H9 (cell line): ENCODE results near the gene TMEM140. TPM values are rescaled to one million over a fixed set of nuclear protein-coding genes. Genes with fewer than 3 reads are reported as not detected.

ENCODE experiments used
- DNase-seq: peaks from one replicate; pipeline ENCODE4 v3.0.0-alpha.2; 2017
- H2AFZ ChIP-seq: one replicate; pipeline ENCODE4 v1.6.1; 2013; ENCODE audit warnings: mild to moderate bottlenecking, low read length, control low read depth, moderate library complexity
- H2AK5ac ChIP-seq: 2 replicates; pipeline ENCODE4 v1.6.1; 2013; ENCODE audit warnings: low read length, control low read depth, mixed read lengths; ENCODE audit not compliant: insufficient read length
- H2BK120ac ChIP-seq: one replicate; pipeline ENCODE4 v1.6.1; 2013; ENCODE audit warnings: low read depth, mild to moderate bottlenecking, low read length, control low read depth, inconsistent platforms; ENCODE audit not compliant: poor library complexity, severe bottlenecking
- H2BK12ac ChIP-seq: 2 replicates; pipeline ENCODE4 v1.6.1; 2013; ENCODE audit warnings: low read length, control low read depth, mixed read lengths, low read depth; ENCODE audit not compliant: insufficient read length
- H2BK15ac ChIP-seq: 2 replicates; pipeline ENCODE4 v1.6.1; 2013; ENCODE audit warnings: low read depth, low read length, control low read depth
- H2BK20ac ChIP-seq: one replicate; pipeline ENCODE4 v1.6.1; 2013; ENCODE audit warnings: low read depth, mild to moderate bottlenecking, low read length, control low read depth, inconsistent platforms; ENCODE audit not compliant: poor library complexity, severe bottlenecking
- H2BK5ac ChIP-seq: 2 replicates; pipeline ENCODE4 v1.6.1; 2013; ENCODE audit warnings: low read length, control low read depth, mixed read lengths; ENCODE audit not compliant: insufficient read length
- H3K14ac ChIP-seq: 2 replicates; pipeline ENCODE4 v1.6.1; 2013; ENCODE audit warnings: low read length, control low read depth; ENCODE audit not compliant: insufficient read depth
- H3K18ac ChIP-seq: 2 replicates; pipeline ENCODE4 v1.6.1; 2013; ENCODE audit warnings: low read depth, mild to moderate bottlenecking, mixed read lengths, low read length, control low read depth; ENCODE audit not compliant: insufficient read length
- H3K23ac ChIP-seq: 2 replicates; pipeline ENCODE4 v1.6.1; 2013; ENCODE audit warnings: low read length, control low read depth, mixed read lengths, low read depth; ENCODE audit not compliant: insufficient read length
- H3K23me2 ChIP-seq: 2 replicates; pipeline ENCODE4 v1.6.1; 2013; ENCODE audit warnings: low read depth, mild to moderate bottlenecking, mixed read lengths, low read length, control low read depth; ENCODE audit not compliant: insufficient read length, poor library complexity, severe bottlenecking
- H3K27ac ChIP-seq: 2 replicates; pipeline ENCODE4 v1.5.1; 2013; ENCODE audit warnings: low read length, control low read depth, mixed read lengths, low read depth; ENCODE audit not compliant: insufficient read length
- H3K27me3 ChIP-seq: 2 replicates; pipeline ENCODE4 v1.6.1; 2013; ENCODE audit warnings: low read length, control low read depth, inconsistent platforms; ENCODE audit not compliant: insufficient read depth
- H3K4ac ChIP-seq: 2 replicates; pipeline ENCODE4 v1.6.1; 2013; ENCODE audit warnings: low read depth, mild to moderate bottlenecking, control low read depth, inconsistent platforms, low read length, moderate library complexity
- H3K4me1 ChIP-seq: 2 replicates; pipeline ENCODE4 v1.6.1; 2013; ENCODE audit warnings: low read length, control low read depth, inconsistent platforms; ENCODE audit not compliant: insufficient read depth
- H3K4me2 ChIP-seq: 2 replicates; pipeline ENCODE4 v1.6.1; 2013; ENCODE audit warnings: low read length, control low read depth, mixed read lengths; ENCODE audit not compliant: insufficient read length, insufficient read depth
- H3K56ac ChIP-seq: 2 replicates; pipeline ENCODE4 v1.6.1; 2013; ENCODE audit warnings: low read depth, mild to moderate bottlenecking, mixed read lengths, low read length, control low read depth; ENCODE audit not compliant: insufficient read length
- H3K79me1 ChIP-seq: 2 replicates; pipeline ENCODE4 v1.6.1; 2013; ENCODE audit warnings: low read depth, mild to moderate bottlenecking, moderate library complexity, low read length, control low read depth, inconsistent platforms; ENCODE audit not compliant: insufficient read depth, poor library complexity, severe bottlenecking
- H3K79me2 ChIP-seq: 2 replicates; pipeline ENCODE4 v1.6.1; 2013; ENCODE audit warnings: low read length, control low read depth, inconsistent platforms; ENCODE audit not compliant: insufficient read depth
- H3K9ac ChIP-seq: 2 replicates; pipeline ENCODE4 v1.6.1; 2013; ENCODE audit warnings: low read length, control low read depth, mixed read lengths; ENCODE audit not compliant: insufficient read length; ENCODE audit errors: extremely low read depth
- H3K9me3 ChIP-seq: one replicate; pipeline ENCODE4 v1.6.1; 2013; ENCODE audit warnings: low read depth, low read length, inconsistent platforms; ENCODE audit not compliant: control insufficient read depth
- H3T11ph ChIP-seq: one replicate; pipeline ENCODE4 v1.6.1; 2013; ENCODE audit warnings: mild to moderate bottlenecking, low read length, control low read depth, inconsistent platforms
- H4K20me1 ChIP-seq: one replicate; pipeline ENCODE4 v1.6.1; 2013; ENCODE audit not compliant: control insufficient read depth, insufficient read length, insufficient read depth
- H4K5ac ChIP-seq: 2 replicates; pipeline ENCODE4 v1.6.1; 2013; ENCODE audit warnings: low read depth, mild to moderate bottlenecking, mixed read lengths, low read length, control low read depth; ENCODE audit not compliant: insufficient read length
- H4K8ac ChIP-seq: replicated peaks from 2 replicates; pipeline ENCODE4 v1.6.1; 2013; ENCODE audit warnings: low read length, control low read depth, mixed read lengths, low read depth; ENCODE audit not compliant: insufficient read length
- H4K91ac ChIP-seq: 2 replicates; pipeline ENCODE4 v1.6.1; 2013; ENCODE audit warnings: low read depth, mild to moderate bottlenecking, moderate library complexity, mixed read lengths, low read length, control low read depth; ENCODE audit not compliant: insufficient read length
- H3K27ac Mint-ChIP-seq, 3 experiments: 2 replicates in 2 of 3; 3 replicates in 1 of 3; pipeline ENCODE4 v1.8.0; 2020 to 2021; ENCODE audit warnings: mixed read lengths in 3 of 3, mild to moderate bottlenecking in 1 of 3, moderate library complexity in 1 of 3
- H3K27me3 Mint-ChIP-seq: 2 replicates; pipeline ENCODE4 v1.8.0; 2021; ENCODE audit warnings: low read depth, mild to moderate bottlenecking, moderate library complexity, mixed read lengths
- H3K36me3 Mint-ChIP-seq, 3 experiments: 2 replicates in 2 of 3; 3 replicates in 1 of 3; pipeline ENCODE4 v1.8.0; 2020 to 2021; ENCODE audit warnings: low read depth in 3 of 3, mixed read lengths in 3 of 3; ENCODE audit not compliant: insufficient read depth in 1 of 3
- H3K4me1 Mint-ChIP-seq, 2 experiments: 2 replicates each; pipeline ENCODE4 v1.8.0; 2020; ENCODE audit warnings: mixed read lengths in 2 of 2
- H3K4me3 Mint-ChIP-seq, 2 experiments: 2 replicates in 1 of 2; 3 replicates in 1 of 2; pipeline ENCODE4 v1.8.0; 2020 to 2021; ENCODE audit warnings: mild to moderate bottlenecking in 2 of 2, mixed read lengths in 2 of 2, moderate library complexity in 1 of 2
- H3K9me3 Mint-ChIP-seq, 2 experiments: 2 replicates in 1 of 2; 3 replicates in 1 of 2; pipeline ENCODE4 v1.8.0; 2020; ENCODE audit warnings: mild to moderate bottlenecking in 2 of 2, mixed read lengths in 2 of 2, moderate library complexity in 1 of 2
- CTCF ChIP-seq: fragments of 200-600 bp; sonication (generic); conservative IDR thresholded peaks from 3 replicates; pipeline ENCODE4 v1.8.0; 2021; ENCODE audit warnings: antibody characterized with exemption, mild to moderate bottlenecking
- WGBS: extraction: QIAGEN DNeasy Blood & Tissue Kit; methylation state at CpG from one replicate; pipeline ENCODE4 v1.1.7; 2013; ENCODE audit warnings: missing lambda C conversion rate, low lambda C conversion rate, mixed read lengths; ENCODE audit not compliant: insufficient read length; ENCODE audit errors: extremely low coverage; 5-methylcytosine and 5-hydroxymethylcytosine counted together
- total RNA-seq: library from RNA; stranded (reverse); gene quantifications from 2 replicates; pipeline ENCODE4 v1.2.1, GENCODE V29; 2021

TMEM140 gene
- total RNA-seq, 1 experiment from 2014 or later = not detected

GRCh38 chr7:135166338-135166990 lies 18.6 kb downstream of the TMEM140 start:
- peaks cover 16 to 22% of the 10 kb centered on the region in 2 experiments for H3K9me3 Mint-ChIP-seq

More at GRCh38 chr7:135166338-135166990, 18.6 kb downstream of the TMEM140 start:
- Histone ChIP-seq H3T11ph (no peak overlapping the region), H3K79me2 (no peaks in the 10 kb centered on the region; the same call in 1 of the 2 replicates), H3K9ac (no peak overlapping the region), H4K8ac (no peak overlapping the region), H3K27ac (no peak overlapping the region), H3K14ac (no peak overlapping the region), H4K5ac (no peak overlapping the region), H4K91ac (no peak overlapping the region), H3K18ac (no peak overlapping the region), H4K20me1 (no peaks in the 10 kb centered on the region), H2AK5ac (no peak overlapping the region), H3K23ac (no peak overlapping the region), H2BK15ac (no peak overlapping the region), H3K27me3 (no peaks in the 10 kb centered on the region), H3K56ac (no peak overlapping the region), H2BK120ac (no peak overlapping the region), H3K4ac (no peak overlapping the region), H2BK5ac (no peak overlapping the region), H3K9me3 (no peaks in the 10 kb centered on the region), H3K4me1 (0 out of 2 replicates have a peak, but pooled peaks cover 2% of the 10 kb centered on the region), H2AFZ (no peak overlapping the region), H3K4me2 (no peak overlapping the region), H3K79me1 (no peaks in the 10 kb centered on the region), H3K23me2 (peaks cover 8% of the 10 kb centered on the region), H2BK12ac (no peak overlapping the region), H2BK20ac (no peak overlapping the region)
- peaks cover 20% of the 10 kb centered on the region in 2 experiments for H3K4me1 Mint-ChIP-seq
- H3K4me3 Mint-ChIP-seq = no peak overlapping the region
- WGBS = no CpG with 5 or more reads among the region's 18 CpGs
- no peak for DNase-seq
- H3K27ac Mint-ChIP-seq = no peak overlapping the region
- peaks cover 64 to 75% (median 74%) of the 10 kb centered on the region in 3 experiments for H3K36me3 Mint-ChIP-seq
- no peak for TF ChIP-seq CTCF
- no peaks in the 10 kb centered on the region for H3K27me3 Mint-ChIP-seq
